EL (cell line): ENCODE results near the gene CCDC188.

Experiments
- DNase-seq: peaks from one replicate; pipeline ENCODE4 v3.0.0-alpha.2; 2016

Gene CCDC188

DNA sequence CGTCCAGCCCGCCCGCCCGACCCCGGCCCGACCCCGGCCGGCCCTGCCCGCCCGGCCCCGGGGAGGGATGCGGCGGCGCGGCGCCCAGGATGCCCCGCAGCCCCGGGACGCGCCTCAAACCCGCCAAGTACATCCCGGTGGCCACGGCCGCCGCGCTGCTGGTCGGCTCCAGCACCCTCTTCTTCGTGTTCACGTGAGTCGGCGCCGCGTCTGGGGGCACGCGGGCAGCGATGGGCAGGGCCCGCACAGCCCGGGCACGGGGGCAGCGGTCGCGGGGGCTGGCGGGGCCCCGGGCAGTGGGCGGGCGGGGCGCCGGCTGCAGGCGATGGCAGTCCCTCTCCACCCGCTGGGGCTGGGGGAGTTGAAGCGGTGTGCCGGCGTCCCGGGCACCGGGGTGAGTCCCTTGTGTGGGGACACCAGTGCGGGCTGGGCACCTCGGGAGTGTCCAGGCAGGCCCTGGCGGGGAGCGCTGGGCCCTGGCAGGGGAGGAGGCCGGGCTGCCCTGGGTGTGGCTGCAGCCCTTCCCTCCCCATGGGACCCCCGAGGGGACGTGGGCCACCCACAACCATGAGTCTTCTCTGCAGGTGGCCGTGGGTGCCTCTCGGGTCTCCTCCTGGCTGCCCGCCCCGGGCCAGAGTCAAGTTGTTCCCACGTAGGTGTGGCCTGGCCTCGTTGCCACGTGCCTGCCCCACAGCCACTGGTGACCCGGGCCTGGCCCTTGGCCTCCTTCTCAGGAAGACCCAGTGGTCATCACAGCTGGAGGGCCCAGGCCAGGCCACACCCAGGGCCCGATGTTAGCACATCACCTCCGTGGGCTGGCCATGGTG is 18.8 kb downstream of the CCDC188 start:
- no peak for DNase-seq

DNA sequence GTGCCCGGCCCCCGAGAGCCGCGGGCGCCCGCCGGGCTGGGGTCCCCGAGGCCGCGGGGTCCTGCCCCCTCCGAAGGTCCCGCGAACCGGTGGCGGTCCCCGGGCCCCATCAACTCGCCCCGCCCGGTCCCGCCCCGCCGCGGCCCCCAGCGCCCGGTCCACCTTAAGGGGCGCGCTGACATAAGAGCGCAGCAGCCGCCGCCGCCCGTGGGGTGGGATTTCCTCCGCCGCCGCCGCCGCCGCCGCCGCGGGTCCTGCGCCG is 19.3 kb downstream of the CCDC188 start, which contains the start of gene ZDHHC8:
Gene ZDHHC8, plus strand, starts transcription at position 208 of the 262 bp plus-strand sequence. CDS start 144 bp downstream, outside the sequence.
- DNase-seq = no peak

DNA sequence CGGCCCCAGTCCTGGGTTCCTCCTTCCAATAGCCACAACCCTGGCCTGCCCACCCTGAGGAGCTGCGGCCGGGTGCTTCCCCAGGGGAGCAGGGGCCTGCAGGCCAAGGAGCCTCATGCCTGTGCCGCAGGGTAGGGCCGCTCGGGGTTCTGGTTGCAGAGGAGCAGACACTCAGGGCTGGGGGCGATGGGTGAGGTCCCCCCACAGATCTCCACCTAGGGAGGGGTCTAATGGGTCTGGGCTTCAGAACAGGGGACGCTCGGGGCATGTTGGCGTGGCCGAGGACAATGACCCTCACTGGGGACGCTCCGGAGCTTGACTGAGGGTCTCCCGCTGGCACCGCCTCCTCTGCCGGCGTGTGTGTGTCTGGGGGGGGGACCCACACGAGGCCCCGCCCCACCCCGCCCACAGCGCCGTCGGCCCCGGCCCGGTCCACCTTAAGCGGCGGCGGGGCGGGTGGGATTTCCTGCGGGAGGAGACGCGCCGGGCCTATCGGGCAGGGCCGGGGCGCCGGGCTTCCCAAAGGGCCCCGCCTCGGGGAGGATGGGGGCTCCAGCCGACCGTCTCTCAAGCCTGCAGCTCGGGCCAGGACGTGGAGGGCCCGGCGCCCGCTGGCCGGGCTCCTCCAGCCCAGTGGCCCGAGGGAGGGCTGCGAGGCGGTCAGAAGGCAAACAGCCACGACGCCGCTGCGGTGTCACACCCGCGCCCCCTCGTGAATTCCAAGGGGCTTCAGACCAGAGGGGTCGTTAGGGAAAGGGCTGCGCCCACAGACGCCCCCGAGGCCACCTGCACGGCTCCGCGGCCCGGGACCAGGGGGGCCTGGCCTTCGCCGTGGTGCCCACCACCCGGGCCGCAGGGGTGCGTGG is 19.9 kb downstream of the CCDC188 start:
- peak; percentile 79 for DNase-seq

DNA sequence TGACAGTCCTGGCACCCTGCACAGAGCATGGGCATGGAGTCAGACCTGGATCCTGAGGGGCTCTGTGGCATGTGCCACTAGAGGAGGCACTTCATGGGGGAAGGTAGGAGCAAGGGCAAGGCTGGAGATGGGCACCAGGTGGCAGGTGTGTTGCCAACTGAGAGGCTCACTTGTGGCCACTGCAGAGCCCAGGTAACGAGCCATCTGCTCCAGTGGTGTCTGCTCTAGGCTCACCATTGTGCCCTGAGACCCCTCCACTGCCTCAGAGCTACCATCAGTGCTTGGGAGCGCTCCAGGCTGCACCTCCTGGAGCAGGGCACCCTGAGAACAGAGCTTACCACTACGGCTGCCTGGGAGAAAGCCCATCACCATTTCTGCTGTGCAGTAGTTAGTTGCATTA is 20.5 kb downstream of the CCDC188 start:
- no peak for DNase-seq

DNA sequence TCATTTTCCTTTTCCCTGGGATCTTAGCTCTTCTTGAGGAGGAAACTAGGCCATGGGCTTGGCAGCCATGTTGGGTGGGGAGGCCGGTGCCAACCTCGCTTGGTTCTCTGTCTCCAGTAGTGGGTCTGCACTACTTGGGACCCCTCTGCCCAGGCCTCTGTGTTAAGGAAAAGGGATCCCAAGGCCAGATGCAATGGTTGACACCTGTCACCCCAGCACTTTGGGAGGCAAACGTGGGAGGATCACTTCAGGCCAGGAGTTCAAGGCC is 21.2 kb downstream of the CCDC188 start:
- no peak for DNase-seq

DNA sequence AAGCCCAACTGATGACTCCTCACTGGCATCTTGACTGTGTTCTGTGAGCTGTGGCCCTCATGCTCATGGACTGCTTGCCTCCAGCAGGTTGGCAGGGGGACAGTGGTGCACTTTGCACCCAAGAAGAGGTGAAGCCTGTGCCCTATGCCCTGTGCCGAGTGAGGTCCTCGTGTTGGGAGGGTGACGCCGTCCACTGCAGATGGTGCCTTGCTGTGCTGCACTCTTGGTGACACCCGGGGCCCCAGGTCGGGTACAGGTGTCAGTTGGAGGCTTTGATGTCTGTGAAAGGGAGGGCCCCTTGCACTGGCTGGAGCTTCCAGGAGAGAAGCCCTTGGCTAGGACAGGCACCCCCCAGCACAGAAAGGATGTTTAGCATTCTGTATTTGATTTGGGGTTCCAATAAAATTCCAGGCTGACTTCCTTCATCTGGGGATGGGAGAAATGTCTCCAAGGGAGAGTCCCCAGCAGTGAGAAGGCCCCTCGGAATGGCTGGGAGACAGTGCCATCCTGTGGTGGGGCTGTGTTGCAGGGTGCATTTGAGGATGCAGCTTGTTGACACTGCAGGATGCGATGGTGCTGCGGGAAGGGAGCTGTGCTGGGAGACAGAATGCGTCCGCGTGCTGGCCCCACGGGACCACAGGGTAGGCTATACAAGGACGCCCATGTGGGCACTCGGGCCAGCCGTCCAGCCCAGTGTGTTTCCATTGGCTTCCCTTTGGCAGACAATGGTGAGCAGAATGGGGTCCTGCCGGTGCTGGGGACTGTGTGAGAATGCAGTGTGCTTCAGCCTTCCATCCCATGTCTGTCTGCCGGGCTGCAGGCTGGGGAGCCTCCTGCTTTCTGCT is 21.7 kb downstream of the CCDC188 start:
- peak; percentile 56 for DNase-seq

DNA sequence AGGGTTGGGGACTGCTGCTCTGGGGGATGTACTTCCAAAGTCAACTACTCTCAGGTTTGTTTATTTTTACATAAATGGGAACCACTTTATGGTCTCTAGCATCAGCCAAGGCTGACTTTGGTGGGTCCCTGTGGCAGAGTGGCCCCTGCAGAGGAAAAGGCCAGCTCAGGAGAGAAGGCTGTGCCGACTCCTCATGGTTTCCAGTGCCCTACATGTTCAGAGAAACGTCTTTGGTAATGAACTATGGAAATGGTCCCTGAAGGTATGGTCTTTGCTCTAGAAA is 22.3 kb downstream of the CCDC188 start:
- no peak for DNase-seq

DNA sequence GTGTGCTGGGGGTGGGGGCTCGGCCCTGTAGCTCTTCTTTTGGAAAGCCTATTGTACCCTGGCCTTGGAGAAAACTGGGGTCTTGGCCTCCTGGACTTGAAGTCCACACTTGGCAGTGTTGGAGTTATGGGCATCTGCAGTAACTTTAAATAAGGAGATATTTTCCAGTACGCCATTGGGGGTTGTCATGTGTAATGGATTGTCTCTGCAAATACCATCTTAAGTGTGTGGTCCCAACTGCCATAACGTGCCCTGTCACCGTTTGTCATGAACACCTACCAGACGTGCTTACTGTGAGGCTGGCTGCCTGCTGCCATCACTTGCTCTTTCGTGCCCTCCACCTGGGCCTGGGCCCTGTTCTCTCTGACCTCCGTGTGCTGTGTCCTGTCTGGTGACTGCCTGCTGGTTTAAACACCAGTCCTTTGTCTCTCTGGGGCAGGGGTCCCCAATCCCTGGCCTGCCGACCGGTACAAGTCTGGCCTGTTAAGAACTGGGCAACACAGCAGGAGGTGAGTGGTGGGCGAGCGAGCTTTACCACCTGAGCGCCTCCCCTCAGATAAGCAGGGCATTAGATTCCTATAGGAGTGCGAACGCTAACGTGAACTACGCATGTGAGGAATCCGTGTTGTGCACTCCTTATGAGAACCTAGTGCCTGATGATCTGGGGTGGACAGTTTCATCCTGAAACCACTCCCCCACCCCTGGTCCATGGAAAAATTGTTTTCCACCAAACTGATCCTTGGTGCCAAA is 22.8 kb downstream of the CCDC188 start:
- no peak for DNase-seq

DNA sequence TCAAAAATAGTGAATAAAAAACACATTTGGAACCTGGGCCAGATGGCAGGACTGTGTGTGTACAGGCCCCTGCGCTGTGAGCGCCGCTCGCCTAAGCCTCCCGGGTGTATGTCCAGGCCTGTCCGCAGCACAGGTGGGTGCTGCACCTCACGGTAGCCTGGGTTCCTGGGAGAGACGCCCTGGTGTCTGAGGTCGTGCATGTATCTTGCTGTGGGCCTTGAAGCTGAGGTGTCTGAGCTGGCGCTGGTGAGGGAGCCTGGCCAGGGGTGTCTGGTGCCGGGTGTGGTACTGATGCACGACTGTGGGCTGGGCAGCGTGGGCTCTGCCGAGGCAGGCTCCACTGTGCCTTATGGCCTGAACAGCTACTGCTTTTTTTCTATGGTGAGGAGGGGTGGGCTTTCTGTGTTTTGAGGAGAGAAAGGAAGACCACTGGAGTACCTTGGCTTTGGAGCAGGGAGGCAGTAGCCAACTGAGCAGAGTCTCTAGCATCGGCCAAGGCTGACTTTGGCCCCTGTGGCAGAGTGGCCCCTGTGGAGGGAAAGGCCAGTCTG is 23.5 kb downstream of the CCDC188 start:
- DNase-seq = no peak

DNA sequence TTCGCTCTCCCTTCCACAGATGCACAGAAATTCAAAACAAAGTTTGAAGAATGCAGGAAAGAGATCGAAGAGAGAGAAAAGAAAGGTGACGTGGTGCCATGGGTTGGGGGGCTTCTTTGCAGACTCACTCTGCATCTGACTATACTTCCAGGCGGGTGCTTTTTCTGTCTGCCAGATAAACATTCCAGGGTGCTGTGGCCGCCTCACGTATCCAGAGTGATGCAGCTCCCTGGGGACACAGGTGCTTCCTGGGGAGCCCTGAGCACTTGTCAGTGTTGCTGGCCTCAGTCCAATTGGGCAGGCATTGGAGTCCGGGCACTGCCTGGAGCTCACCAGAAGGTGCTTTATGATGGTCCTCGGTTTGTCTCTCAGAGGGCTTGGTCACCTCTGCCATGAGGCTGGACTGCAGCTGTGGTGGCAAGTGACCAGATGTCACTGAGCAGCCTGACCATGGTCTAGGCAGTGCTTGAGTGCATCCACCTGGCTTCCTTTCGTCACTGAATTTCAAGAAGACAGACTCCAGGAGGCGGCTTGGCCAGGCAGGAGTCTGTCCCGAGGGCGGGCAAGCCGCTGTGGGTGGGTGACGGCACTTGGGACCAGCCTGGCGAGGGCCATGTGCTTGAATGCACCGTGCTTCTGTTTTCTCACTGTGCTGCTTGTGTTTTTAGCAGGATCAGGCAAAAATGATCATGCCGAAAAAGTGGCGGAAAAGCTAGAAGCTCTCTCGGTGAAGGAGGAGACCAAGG is 24.4 kb downstream of the CCDC188 start:
- no peak for DNase-seq

DNA sequence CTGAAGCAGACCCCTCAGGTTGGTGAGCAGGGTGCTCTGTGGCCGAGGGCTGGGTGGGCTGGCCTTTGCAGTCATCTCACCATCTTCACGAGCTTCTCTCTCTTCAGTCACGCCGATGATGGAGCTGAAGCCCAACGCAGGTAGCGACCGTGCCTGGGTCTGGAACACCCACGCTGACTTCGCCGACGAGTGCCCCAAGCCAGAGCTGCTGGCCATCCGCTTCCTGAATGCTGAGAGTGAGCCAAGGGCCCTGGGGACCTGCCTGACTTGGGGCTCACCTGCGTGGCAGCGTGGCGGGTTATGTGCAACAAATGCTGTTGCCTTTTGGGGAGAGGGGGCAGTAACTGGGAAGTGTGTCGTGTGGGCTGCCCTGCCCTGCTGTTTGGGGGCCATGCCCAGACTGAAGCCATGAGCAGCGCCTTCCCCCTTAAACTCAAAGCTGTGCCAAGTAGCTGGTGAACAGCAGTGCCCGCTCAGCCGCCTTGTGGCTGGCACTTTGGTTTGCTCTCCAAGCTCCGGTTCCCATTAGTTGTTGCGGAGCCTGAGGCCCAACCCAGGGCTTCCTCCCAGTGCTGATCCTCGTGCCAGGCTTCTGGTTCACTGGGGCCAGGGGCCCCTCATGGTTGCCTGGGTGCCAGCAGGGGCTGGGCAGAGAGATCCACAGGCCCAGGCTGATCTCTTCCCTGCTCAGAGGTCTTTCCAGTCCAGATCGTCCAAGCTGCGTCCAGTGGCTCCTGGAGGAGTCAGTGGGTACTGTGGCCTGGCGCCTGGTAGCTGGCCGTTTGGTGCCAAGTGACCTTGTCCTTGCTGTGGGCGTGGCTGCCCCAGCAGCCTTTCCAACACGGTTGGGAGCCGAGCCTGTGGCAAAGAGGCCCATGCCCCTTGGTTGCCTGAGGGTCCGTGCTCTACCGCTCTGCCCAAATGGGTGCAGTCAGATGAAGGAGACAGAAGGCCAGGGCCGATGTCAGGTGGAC is 25.4 kb downstream of the CCDC188 start:
- no peak for DNase-seq

DNA sequence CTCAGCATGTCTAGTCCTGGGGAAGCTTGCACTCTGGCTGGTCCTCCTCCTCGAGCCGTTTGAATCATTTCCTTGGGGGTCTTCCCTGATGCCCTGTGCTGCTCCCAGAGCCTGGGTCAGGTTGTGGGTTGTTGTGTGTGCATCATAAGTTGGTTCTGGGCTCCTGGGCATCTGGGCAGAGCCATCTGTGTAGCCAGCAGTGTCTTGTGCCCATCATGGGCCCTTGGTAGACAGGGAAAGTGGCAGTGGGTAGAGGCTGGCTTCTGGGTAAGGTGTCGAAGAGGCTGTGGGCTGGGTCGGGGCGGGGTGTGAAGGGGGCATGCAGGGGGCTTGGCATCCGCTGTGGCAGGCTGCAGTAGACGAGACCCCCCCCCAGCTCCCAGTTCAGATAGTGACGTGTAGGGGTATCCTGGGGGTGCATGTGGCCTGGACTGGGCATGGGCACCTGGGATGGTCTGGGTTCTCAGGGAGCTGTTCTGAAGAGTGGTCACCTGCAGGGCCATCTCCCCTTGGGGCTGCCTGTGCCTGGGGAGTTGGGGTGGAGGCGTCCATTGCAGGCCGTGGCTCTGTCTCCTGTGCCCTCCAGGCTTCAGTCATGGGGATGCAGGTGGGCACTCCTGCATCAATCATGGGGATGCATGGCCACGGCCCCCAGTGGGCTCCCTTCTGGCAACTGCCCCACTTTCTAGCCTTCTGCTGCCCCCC is 26.6 kb downstream of the CCDC188 start:
- no peak for DNase-seq

DNA sequence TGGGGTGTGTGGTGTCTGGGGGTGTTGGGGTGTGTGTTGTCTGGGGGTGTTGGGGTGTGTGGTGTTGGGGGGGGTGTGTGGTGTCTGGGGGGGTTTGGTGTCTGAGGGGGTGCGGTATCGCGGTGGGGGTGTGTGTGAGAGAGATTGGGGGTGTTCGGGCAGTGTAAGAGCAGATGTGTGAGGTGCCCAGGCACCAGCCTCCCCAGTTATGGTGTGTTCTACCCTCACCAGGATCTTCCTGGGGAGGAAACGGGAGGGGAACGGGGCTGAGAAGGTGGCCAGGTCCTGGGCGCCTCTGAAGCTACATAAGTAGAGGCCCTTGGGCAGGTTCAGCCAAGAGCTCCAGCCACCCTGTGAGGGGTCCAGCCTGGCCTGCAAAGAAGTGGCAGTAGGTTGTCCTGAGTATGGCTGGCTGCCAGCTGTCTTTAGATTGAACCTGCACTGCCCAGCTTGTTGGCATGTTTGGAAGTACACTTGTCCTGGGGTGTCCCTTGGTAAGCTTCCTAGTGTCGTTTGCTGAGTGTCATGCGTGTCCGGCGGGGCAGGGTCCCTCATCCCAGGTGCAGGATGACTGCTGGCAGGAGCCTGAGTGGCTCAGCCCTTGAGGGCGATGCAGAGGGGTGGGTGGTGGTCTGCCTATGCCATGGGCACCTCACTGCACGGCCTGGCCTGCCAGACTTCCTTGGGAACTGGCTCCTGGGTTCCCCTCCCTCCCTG is 27.3 kb downstream of the CCDC188 start:
- DNase-seq = no peak

DNA sequence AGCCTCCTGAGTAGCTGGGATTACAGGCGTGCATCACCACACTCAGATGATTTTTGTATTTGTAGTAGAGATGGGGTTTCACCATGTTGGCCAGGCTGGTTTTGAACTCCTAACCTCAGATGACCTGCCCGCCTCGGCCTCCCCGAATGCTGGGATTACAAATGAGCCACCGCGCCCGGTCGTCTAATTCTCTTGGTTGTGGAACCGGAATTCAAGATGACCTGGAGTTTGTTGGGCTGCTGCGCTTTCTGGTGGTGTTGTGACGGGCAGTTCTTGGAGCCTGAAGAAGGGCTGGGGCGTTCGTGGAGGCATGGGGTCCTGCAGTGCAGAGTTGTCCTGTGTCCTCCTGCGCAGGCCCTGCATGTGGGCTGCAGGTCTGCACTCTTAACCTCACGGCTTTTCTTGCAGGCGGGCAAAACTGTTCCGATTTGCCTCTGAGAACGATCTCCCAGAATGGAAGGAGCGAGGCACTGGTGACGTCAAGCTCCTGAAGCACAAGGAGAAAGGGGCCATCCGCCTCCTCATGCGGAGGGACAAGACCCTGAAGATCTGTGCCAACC is 28.9 kb downstream of the CCDC188 start:
- no peak for DNase-seq

DNA sequence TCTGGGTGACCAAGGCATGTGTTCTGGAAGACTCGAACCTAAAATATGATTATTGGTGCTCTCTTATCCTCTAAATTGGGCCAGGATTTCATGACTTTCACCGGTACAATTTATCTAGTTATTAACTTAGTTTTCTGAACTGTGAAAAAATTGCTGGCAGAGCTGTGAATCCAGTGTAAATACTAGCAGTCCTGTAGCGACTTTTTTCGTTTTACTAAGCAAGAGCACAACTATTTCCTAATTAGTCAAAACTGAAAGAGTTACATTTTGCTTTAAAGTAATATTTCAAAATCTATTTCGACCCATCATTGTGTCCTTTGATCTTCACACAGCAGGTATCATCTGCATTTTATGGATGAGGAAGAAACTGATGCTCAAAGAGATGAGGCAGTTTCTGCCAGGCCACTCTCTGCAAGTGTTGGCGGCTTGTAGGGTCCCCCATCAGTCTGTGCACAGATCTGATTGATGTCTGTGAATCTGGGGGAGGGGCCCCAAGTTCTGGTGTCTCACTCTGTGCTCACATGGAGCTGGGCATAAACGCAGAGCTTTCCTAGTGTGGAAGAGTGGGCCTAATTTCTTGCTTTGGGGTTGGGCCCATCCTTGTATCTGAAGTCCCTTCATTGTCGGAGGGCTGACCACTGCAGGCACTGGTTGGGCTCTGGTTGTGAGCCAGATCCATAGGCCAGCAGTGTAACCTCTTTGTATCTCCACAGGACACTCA is 32.4 kb downstream of the CCDC188 start:
- no peak for DNase-seq

DNA sequence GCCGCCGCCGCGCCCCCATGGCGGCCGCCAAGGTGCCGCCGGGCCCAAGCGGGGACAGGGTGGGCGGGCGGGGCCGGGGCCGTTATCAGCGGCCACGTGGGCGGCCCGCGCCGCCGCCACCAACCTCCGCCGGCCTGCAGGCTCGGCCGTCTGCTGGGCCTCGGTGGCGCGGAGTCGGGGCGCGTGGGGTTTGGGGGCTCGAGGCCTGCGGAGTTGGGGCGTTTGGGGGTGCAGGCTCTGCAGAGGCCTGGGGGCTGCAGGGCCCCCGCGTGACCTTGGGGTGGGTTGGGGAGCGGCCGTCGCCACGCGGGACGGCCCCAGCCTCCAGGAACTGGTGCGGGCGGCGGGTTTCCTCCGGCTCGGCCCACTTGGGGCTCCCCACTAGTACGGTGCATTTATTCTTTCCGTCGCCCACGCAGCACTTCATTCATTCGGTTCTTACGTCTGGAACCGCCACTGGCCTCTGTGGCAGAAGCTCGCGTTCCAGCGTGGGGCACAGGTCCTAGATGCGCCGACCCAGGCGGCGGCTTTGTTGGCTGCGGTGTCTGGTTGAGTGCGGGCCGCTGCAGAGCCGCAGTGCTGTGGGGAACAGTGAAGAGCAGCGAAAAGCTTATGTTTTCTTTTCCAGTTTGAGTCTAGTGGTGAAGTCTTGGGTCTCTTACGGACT is 33.1 kb downstream of the CCDC188 start:
- DNase-seq = peak; percentile 35

DNA sequence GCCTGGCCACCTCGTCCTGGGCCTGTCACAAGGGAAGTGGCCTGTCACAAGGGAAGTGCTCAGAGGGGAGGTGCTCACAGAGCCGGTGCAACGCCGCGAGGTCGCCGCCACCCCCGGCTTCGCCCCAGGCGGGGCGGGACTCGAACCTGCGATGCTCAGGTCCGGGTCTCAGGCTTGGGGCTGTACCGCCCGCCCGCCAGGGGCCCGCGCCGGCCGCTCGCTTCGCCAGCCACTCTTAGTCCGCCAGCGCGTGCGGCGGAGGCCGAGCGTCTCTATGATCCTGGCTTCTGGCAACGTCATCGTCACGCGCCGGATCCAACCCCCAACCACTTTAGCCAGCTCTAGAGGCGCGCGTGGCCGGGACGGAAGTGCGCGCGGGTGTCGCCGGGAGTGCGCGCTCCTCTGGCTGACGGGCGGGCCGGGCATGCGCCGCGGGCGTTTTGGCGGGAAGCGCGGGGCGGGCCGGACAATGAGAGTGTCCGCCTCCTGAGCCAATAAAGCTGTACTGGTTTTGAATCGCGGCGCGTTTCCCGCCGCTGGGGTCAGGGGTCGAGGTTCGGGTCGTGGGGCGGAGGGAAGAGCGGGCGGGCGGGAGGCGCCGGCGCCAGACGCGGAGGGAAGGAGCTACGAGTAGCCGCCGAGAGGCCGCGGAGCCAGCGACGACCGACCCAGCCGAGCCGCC is 33.8 kb downstream of the CCDC188 start, which contains the start of gene TRMT2A:
Gene TRMT2A, minus strand, starts transcription at position 276 of the 682 bp plus-strand sequence. CDS start 320 bp downstream, outside the sequence.
- peak; percentile 97 for DNase-seq
